Body of pancreas (tissue), 4 donors: Measurements from ENCODE around the gene PAWR. TPM values are rescaled to one million over a fixed set of nuclear protein-coding genes. Genes with fewer than 3 reads are reported as not detected.

Experiments used
- ATAC-seq: fragments of 150-250 bp; one replicate; pipeline ENCODE4 v1.9.1; 2016
- DNase-seq, 4 donors: peaks; one replicate each; pipeline ENCODE4 v3.0.0-alpha.2; 2019
- H3K27ac ChIP-seq, 4 donors: fragments of 200-600 bp; sonication (generic); 1 replicate in 3 of 4; 2 replicates in 1 of 4; pipeline versions ENCODE4 v1.5.1 to v1.6.1; 2016 to 2019; ENCODE audit warnings: mild to moderate bottlenecking in 1 of 4, mixed read lengths in 1 of 4, moderate library complexity in 1 of 4
- H3K27me3 ChIP-seq, 2 donors: fragments of 200-600 bp; sonication (generic); one replicate each; pipeline ENCODE4 v1.6.0; 2016; ENCODE audit warnings: mild to moderate bottlenecking in 1 of 2
- H3K36me3 ChIP-seq, 2 donors: fragments of 200-600 bp; sonication (generic); replicated peaks in 1 of 2; 2 replicates each; pipeline ENCODE4 v1.5.1; 2016; ENCODE audit warnings: low read depth in 2 of 2; ENCODE audit not compliant: insufficient read depth in 1 of 2
- H3K4me1 ChIP-seq: fragments of 200-600 bp; sonication (generic); one replicate; pipeline ENCODE4 v1.6.0; 2016
- H3K4me3 ChIP-seq, 2 donors: fragments of 200-600 bp; sonication (generic); 1 replicate in 1 of 2; 2 replicates in 1 of 2; pipeline ENCODE4 v1.5.1; 2016 to 2019
- H3K9me3 ChIP-seq, 3 donors: fragments of 200-600 bp; sonication (generic); 1 replicate in 2 of 3; 2 replicates in 1 of 3; pipeline ENCODE4 v1.5.1; 2016
- CTCF ChIP-seq, 7 experiments: fragments of 450-650 bp in 4 of 7; fragments of 200-600 bp in 3 of 7; sonication (generic) in 3 of 7; IDR thresholded peaks; one replicate each; pipeline ENCODE4 v1.5.1; 2016 to 2019; ENCODE audit warnings: antibody characterized with exemption in 7 of 7
- POLR2A ChIP-seq, 3 donors: fragments of 450-650 bp; IDR thresholded peaks; one replicate each; pipeline ENCODE4 v1.6.1; 2016; ENCODE audit warnings: antibody characterized with exemption in 3 of 3, mild to moderate bottlenecking in 2 of 3
- WGBS, 2 donors: methylation state at CpG; one replicate each; pipeline ENCODE4 v1.1.5; 2017; 5-methylcytosine and 5-hydroxymethylcytosine counted together
- intact Hi-C: fragments of 100-400 bp; cut with DNase I; formaldehyde crosslinking; loops from one replicate; pipeline ENCODE4 v1.15.1; 2023
- total RNA-seq, 2 donors: library from RNA; depleted of rRNA; stranded (reverse); fragments of >200 nt; gene quantifications; one replicate each; pipeline ENCODE4 v1.1.0, GENCODE V29; 2016

PAWR gene
- total RNA-seq, 2 donors from 2014 or later: 19.8 to 49.0 TPM

GRCh38 chr12:79691511-79692248 lies 916 bp upstream of the PAWR start:
- Histone ChIP-seq H3K9me3 (no peaks in the 10 kb centered on the region), H3K36me3 (no peaks in the 10 kb centered on the region), H3K4me1 (peaks cover 33% of the 10 kb centered on the region), H3K27ac (peak overlapping the region; percentile 87 to 97 (median 94)), H3K4me3 (peak overlapping the region; percentile 7 to 24), H3K27me3 (no peaks in the 10 kb centered on the region)
- DNase-seq (peak in 1 of 4 donors; percentile 14), ATAC-seq (peak; percentile 3)
- 7 to 8% methylated on average over 11 of the region's 11 CpGs for WGBS, 2 donors
- TF ChIP-seq POLR2A (IDR thresholded peaks at IDR 0.05) (no peak), CTCF (IDR thresholded peaks at IDR 0.05) (no peak)
- intact Hi-C loops: no loop called here

GRCh38 chr12:79690142-79690637 lies 574 bp downstream of the PAWR start:
- Histone ChIP-seq H3K27ac (peak overlapping the region; percentile 87 to 97 (median 94)), H3K4me3 (peak overlapping the region; percentile 72 to 84), H3K9me3 (no peaks in the 10 kb centered on the region), H3K36me3 (no peaks in the 10 kb centered on the region), H3K4me1 (peaks cover 48% of the 10 kb centered on the region), H3K27me3 (no peaks in the 10 kb centered on the region)
- 0% methylated on average over 18 to 45 of the region's 45 CpGs for WGBS, 2 donors
- ATAC-seq (peak; percentile 11), DNase-seq (peak in 3 of 4 donors; percentile 29 to 52 (median 45))
- intact Hi-C loops: no loop called here
- TF ChIP-seq CTCF (IDR thresholded peaks at IDR 0.05) (peak in 1 of 7 experiments; percentile 20), POLR2A (IDR thresholded peaks at IDR 0.05) (peak in 1 of 3 donors; percentile 6)

- TF ChIP-seq CTCF (IDR thresholded peaks at IDR 0.05): peak in 1 of 7 experiments; percentile 6
- TF ChIP-seq POLR2A (IDR thresholded peaks at IDR 0.05): peak; percentile 9 to 43 (median 42)
- peak; percentile 6 for ATAC-seq
- Histone ChIP-seq H3K4me3 (peak overlapping the region; percentile 72 to 84), H3K36me3 (no peaks in the 10 kb centered on the region), H3K9me3 (no peaks in the 10 kb centered on the region), H3K27me3 (no peaks in the 10 kb centered on the region), H3K27ac (peak overlapping the region; percentile 87 to 97 (median 94)), H3K4me1 (peaks cover 54% of the 10 kb centered on the region)
- DNase-seq: peak; percentile 34 to 57 (median 36)
- WGBS, 2 donors: 0 to 1% methylated on average over 18 to 29 of the region's 66 CpGs
- intact Hi-C loops: no loop called here
These were observed 1.2 kb downstream of the PAWR start for GRCh38 chr12:79689477-79690141.

GRCh38 chr12:79689061-79689476 lies 1.7 kb downstream of the PAWR start:
- H3K4me3 ChIP-seq: peak overlapping the region in 1 of 2 donors; percentile 84
- 0 to 1% methylated on average over 6 of the region's 6 CpGs for WGBS, 2 donors
- H3K27me3 ChIP-seq: no peaks in the 10 kb centered on the region
- peak overlapping the region in 3 of 4 donors; percentile 93 to 97 (median 96) for H3K27ac ChIP-seq
- intact Hi-C loops: no loop called here
- H3K4me1 ChIP-seq: peaks cover 54% of the 10 kb centered on the region
- no peak for TF ChIP-seq POLR2A (IDR thresholded peaks at IDR 0.05)
- TF ChIP-seq CTCF (IDR thresholded peaks at IDR 0.05): no peak
- H3K36me3 ChIP-seq: no peaks in the 10 kb centered on the region
- no peak for DNase-seq
- no peaks in the 10 kb centered on the region for H3K9me3 ChIP-seq
- ATAC-seq: no peak
